Caco-2 (cell line): ENCODE results near the gene ANKRD44. TPM values are rescaled to one million over a fixed set of nuclear protein-coding genes. Genes with fewer than 3 reads are reported as not detected.
"Not testable (repeated sequence)": the region's sequence is repeated elsewhere in the genome, so short reads cannot be mapped to it uniquely, and the experiment has no call there.

Experiments used
- BruUV-seq: library from RNA; stranded (reverse); fragments of 400-500 nt; replicated peaks from 2 replicates; lab custom pipeline; 2021; lab: Mats Ljungman, UMichigan
- CTCF ChIA-PET: fragments of 300-600 bp; sonication (Branson Sonifier 250); formaldehyde crosslinking; loops from one replicate; lab custom pipeline; 2022; ENCODE audit warnings: antibody characterized with exemption; lab: Charles Lee
- POLR2A ChIA-PET: fragments of 300-600 bp; sonication (Branson Sonifier 250); formaldehyde crosslinking; loops from one replicate; lab custom pipeline; 2022; ENCODE audit warnings: antibody characterized with exemption; lab: Charles Lee
- DNase-seq, 2 experiments: peaks; one replicate each; pipeline versions ENCODE4 v3.0.0 to v3.0.0-alpha.2; 2020 to 2022
- H3K27me3 ChIP-seq: replicated peaks from 2 replicates; pipeline ENCODE4 v1.6.0; 2011; ENCODE audit warnings: low read length; ENCODE audit not compliant: control insufficient read depth, insufficient read depth
- H3K36me3 ChIP-seq: 2 replicates; pipeline ENCODE4 v1.5.1; 2011; ENCODE audit warnings: low read length; ENCODE audit not compliant: control insufficient read depth, insufficient read depth
- H3K4me1 ChIP-seq: fragments of 250-450 bp; sonication (Bioruptor Pico); 2 replicates; pipeline ENCODE4 v1.5.1; 2020; ENCODE audit warnings: mild to moderate bottlenecking
- H3K4me3 ChIP-seq: 2 replicates; pipeline ENCODE4 v1.5.1; 2011; ENCODE audit warnings: low read depth, mild to moderate bottlenecking, control low read depth, low read length
- H3K9me3 ChIP-seq: fragments of 250-450 bp; sonication (Bioruptor Pico); 2 replicates; pipeline ENCODE4 v1.5.1; 2020; ENCODE audit warnings: mild to moderate bottlenecking, moderate library complexity
- H3K27ac Mint-ChIP-seq: one replicate; pipeline ENCODE4 v1.8.0; 2022; ENCODE audit warnings: mixed read lengths; ENCODE audit not compliant: unreplicated experiment
- H3K27me3 Mint-ChIP-seq: one replicate; pipeline ENCODE4 v1.8.0; 2022; ENCODE audit warnings: mixed read lengths; ENCODE audit not compliant: insufficient read depth, unreplicated experiment
- H3K36me3 Mint-ChIP-seq: one replicate; pipeline ENCODE4 v1.8.0; 2022; ENCODE audit warnings: mild to moderate bottlenecking, mixed read lengths; ENCODE audit not compliant: insufficient read depth, unreplicated experiment
- H3K4me1 Mint-ChIP-seq: one replicate; pipeline ENCODE4 v1.8.0; 2022; ENCODE audit warnings: low read depth, mixed read lengths; ENCODE audit not compliant: unreplicated experiment
- H3K4me3 Mint-ChIP-seq: one replicate; pipeline ENCODE4 v1.8.0; 2022; ENCODE audit warnings: mild to moderate bottlenecking, moderate library complexity, mixed read lengths; ENCODE audit not compliant: unreplicated experiment
- H3K9me3 Mint-ChIP-seq: one replicate; pipeline ENCODE4 v1.8.0; 2022; ENCODE audit warnings: mixed read lengths; ENCODE audit not compliant: unreplicated experiment
- CTCF ChIP-seq, 2 experiments: fragments of 200-600 bp in 1 of 2; IDR thresholded peaks; 1 replicate in 1 of 2; 2 replicates in 1 of 2; pipeline versions ENCODE4 v1.5.1 to v1.8.0; 2011 to 2022; ENCODE audit warnings: antibody characterized with exemption in 1 of 2, control low read depth in 1 of 2, inconsistent platforms in 1 of 2, low read depth in 1 of 2, low read length in 1 of 2, mild to moderate bottlenecking in 1 of 2, moderate library complexity in 1 of 2; ENCODE audit not compliant: insufficient read depth in 1 of 2, severe bottlenecking in 1 of 2, unreplicated experiment in 1 of 2
- intact Hi-C: fragments of 100-400 bp; cut with micrococcal nuclease; formaldehyde crosslinking; loops from one replicate; pipeline ENCODE4 v1.10.0; 2022; ENCODE audit not compliant: unreplicated experiment
- total RNA-seq: library from RNA; stranded (reverse); gene quantifications from 2 replicates; pipeline ENCODE4 v1.2.3, GENCODE V29; 2022

ANKRD44 gene
- total RNA-seq, 1 experiment from 2014 or later: 1.0 TPM

GRCh38 chr2:197293252-197294007, 17.1 kb downstream of the ANKRD44 start:
- no peaks in the 10 kb centered on the region for H3K9me3 Mint-ChIP-seq
- H3K4me1 ChIP-seq: 0 out of 2 replicates have a peak, but pooled peaks cover 6% of the 10 kb centered on the region
- no peaks in the 10 kb centered on the region for H3K27me3 ChIP-seq
- H3K36me3 ChIP-seq: no peaks in the 10 kb centered on the region
- no peaks in the 10 kb centered on the region for H3K4me1 Mint-ChIP-seq
- H3K9me3 ChIP-seq: no peaks in the 10 kb centered on the region
- BruUV-seq: no TSS peak
- H3K4me3 Mint-ChIP-seq: no peak overlapping the region
- ChIA-PET CTCF (no interaction called here), POLR2A (no interaction called here)
- intact Hi-C loops: no loop called here
- TF ChIP-seq CTCF (IDR thresholded peaks at IDR 0.05; ENCODE audit: insufficient read depth in 1 of 2, low read depth in 1 of 2, low read length in 1 of 2, severe bottlenecking in 1 of 2, unreplicated experiment in 1 of 2): no peak
- no peak overlapping the region for H3K4me3 ChIP-seq
- H3K27ac Mint-ChIP-seq: no peak overlapping the region
- peaks cover 8% of the 10 kb centered on the region for H3K27me3 Mint-ChIP-seq
- H3K36me3 Mint-ChIP-seq: no peaks in the 10 kb centered on the region
- no peak for DNase-seq

- peaks cover 8% of the 10 kb centered on the region for H3K27me3 Mint-ChIP-seq
- H3K4me3 Mint-ChIP-seq: no peak overlapping the region
- no peak for TF ChIP-seq CTCF (IDR thresholded peaks at IDR 0.05; ENCODE audit: insufficient read depth in 1 of 2, low read depth in 1 of 2, low read length in 1 of 2, severe bottlenecking in 1 of 2, unreplicated experiment in 1 of 2)
- CTCF ChIA-PET: no interaction called here
- H3K4me1 Mint-ChIP-seq: no peaks in the 10 kb centered on the region
- intact Hi-C loops: no loop called here
- no peaks in the 10 kb centered on the region for H3K36me3 Mint-ChIP-seq
- no peaks in the 10 kb centered on the region for H3K27me3 ChIP-seq
- H3K4me1 ChIP-seq: 0 out of 2 replicates have a peak, but pooled peaks cover 1% of the 10 kb centered on the region
- no TSS peak for BruUV-seq
- no peaks in the 10 kb centered on the region for H3K9me3 Mint-ChIP-seq
- no peaks in the 10 kb centered on the region for H3K36me3 ChIP-seq
- DNase-seq: no peak
- no peak overlapping the region for H3K4me3 ChIP-seq
- no peaks in the 10 kb centered on the region for H3K9me3 ChIP-seq
- POLR2A ChIA-PET: no interaction called here
- no peak overlapping the region for H3K27ac Mint-ChIP-seq
Measured at GRCh38 chr2:197292619-197293018, 18.0 kb downstream of the ANKRD44 start.

- H3K4me3 Mint-ChIP-seq, H3K27me3 Mint-ChIP-seq, intact Hi-C loops, H3K4me3 ChIP-seq, H3K9me3 Mint-ChIP-seq, H3K27me3 ChIP-seq, H3K9me3 ChIP-seq, H3K4me1 Mint-ChIP-seq, H3K36me3 ChIP-seq, DNase-seq, H3K36me3 Mint-ChIP-seq, POLR2A ChIA-PET, BruUV-seq, H3K4me1 ChIP-seq, CTCF ChIA-PET, H3K27ac Mint-ChIP-seq: not testable (repeated sequence)
Measured at GRCh38 chr2:197287596-197287932, 23.0 kb downstream of the ANKRD44 start.
